ENCODE results near the gene HOXA2.

Gene HOXA2

GRCh38 chr7:27066148-27066547, 36.3 kb downstream of the HOXA2 start (continued):
- TF ChIP-seq, protein P1, sequence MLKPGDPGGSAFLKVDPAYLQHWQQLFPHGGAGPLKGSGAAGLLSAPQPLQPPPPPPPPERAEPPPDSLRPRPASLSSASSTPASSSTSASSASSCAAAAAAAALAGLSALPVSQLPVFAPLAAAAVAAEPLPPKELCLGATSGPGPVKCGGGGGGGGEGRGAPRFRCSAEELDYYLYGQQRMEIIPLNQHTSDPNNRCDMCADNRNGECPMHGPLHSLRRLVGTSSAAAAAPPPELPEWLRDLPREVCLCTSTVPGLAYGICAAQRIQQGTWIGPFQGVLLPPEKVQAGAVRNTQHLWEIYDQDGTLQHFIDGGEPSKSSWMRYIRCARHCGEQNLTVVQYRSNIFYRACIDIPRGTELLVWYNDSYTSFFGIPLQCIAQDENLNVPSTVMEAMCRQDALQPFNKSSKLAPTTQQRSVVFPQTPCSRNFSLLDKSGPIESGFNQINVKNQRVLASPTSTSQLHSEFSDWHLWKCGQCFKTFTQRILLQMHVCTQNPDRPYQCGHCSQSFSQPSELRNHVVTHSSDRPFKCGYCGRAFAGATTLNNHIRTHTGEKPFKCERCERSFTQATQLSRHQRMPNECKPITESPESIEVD (tag by site-specific recombination; IDR thresholded peaks at IDR 0.05) = peak; percentile 29; the same call in 1 of the 2 replicates
- TF ChIP-seq PRDM2 (tag by site-specific recombination; IDR thresholded peaks at IDR 0.05; ENCODE audit: borderline replicate concordance) = no peak
- no peak for TF ChIP-seq SETDB1 (IDR thresholded peaks at IDR 0.05; ENCODE audit: insufficient read length, low read length)
- no peak for TF ChIP-seq HOXD13 (CRISPR knock-in tag; IDR thresholded peaks at IDR 0.05; ENCODE audit: borderline replicate concordance)
- 0 out of 2 replicates have a peak, but pooled peaks have one; percentile 11 for TF ChIP-seq ZNF600 (tag by site-specific recombination; IDR thresholded peaks at IDR 0.05)

DNA sequence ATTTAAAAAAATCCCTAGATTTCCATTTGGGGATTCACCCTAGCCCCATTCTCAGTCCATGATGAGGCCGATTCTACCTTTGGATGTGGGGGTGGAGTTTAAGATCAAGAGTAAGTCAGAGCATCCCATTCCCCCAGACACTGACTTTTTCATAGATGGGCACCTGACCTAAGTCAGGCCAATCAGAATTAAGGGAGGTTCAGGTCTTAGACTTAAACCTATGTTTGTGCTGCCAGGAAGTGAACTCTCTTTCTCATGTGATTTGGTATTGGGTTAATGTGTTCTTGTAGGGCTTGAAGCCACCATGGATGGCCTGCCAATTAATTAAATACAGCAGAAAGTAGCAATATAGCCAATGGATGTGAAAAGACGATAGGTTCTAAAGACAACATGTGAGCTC, 36.8 kb downstream of the HOXA2 start:
- TF ChIP-seq TSHZ1 (tag by site-specific recombination; IDR thresholded peaks at IDR 0.05; ENCODE audit: borderline replicate concordance) = no peak
- TF ChIP-seq ZNF26 (tag by site-specific recombination; IDR thresholded peaks at IDR 0.05) = no peak
- TF ChIP-seq ZEB2 (tag by site-specific recombination; IDR thresholded peaks at IDR 0.05) = no peak
- Histone ChIP-seq H3K4me1 (ENCODE audit: control insufficient read depth, insufficient read depth, low read length) (0 out of 2 replicates have a peak, but pooled peaks cover 2% of the 10 kb centered on the region), H3K27ac (ENCODE audit: extremely low read depth, low read depth, low read length) (no peak overlapping the region), H3K4me3 (ENCODE audit: low read depth, low read length) (no peak overlapping the region), H3K36me3 (ENCODE audit: control insufficient read depth in 2 of 2, insufficient read depth in 1 of 2, low read length in 2 of 2) (no peaks in the 10 kb centered on the region), H3K9me3 (ENCODE audit: control insufficient read depth, insufficient read depth, low read depth, low read length) (no peaks in the 10 kb centered on the region)
- ChIA-PET POLR2A (interaction anchor here (0.6 to 1.6 kb wide), 2 partner anchors 16 to 49 kb away, joined by 3 to 4 read pairs; no protein-coding TSS in a partner anchor), CTCF (no interaction called here)

DNA sequence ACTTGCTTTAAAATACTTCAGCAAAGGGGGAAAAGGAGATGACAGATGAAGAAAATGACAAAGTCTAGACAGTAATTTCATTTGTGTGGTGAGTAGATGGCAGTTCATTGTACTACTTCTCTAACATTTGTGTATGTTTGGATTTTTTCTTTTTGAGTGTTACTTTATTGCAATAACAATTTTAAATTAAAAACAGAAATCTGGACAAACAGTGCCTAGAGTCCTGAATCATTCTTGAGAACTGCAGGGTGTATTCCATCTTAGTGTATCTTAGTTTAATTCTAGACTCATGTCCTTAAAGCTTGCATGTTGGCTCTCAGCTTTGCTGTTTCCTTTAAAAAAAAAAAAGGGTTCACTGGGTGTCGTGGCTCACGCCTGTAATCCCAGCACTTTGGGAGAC, 37.8 kb downstream of the HOXA2 start:
- CTCF ChIA-PET = interaction anchor here (0.6 kb wide), 1 partner anchor 36 kb away, joined by 3 read pairs; no protein-coding TSS in a partner anchor
- Histone ChIP-seq H3K27ac (ENCODE audit: extremely low read depth, low read depth, low read length) (no peak overlapping the region), H3K4me3 (ENCODE audit: low read depth, low read length) (no peak overlapping the region), H3K9me3 (ENCODE audit: control insufficient read depth, insufficient read depth, low read depth, low read length) (no peaks in the 10 kb centered on the region), H3K36me3 (ENCODE audit: control insufficient read depth in 2 of 2, insufficient read depth in 1 of 2, low read length in 2 of 2) (no peaks in the 10 kb centered on the region), H3K4me1 (ENCODE audit: control insufficient read depth, insufficient read depth, low read length) (0 out of 2 replicates have a peak, but pooled peaks cover 2% of the 10 kb centered on the region)
- TF ChIP-seq ZNF350 (tag by site-specific recombination; IDR thresholded peaks at IDR 0.05) = no peak
- TF ChIP-seq KLF1 (tag by site-specific recombination; IDR thresholded peaks at IDR 0.05) = no peak
- no peak for TF ChIP-seq ZNF423 (tag by site-specific recombination; IDR thresholded peaks at IDR 0.05)
- no peak for TF ChIP-seq TSHZ1 (tag by site-specific recombination; IDR thresholded peaks at IDR 0.05; ENCODE audit: borderline replicate concordance)
- no peak for TF ChIP-seq ZNF292 (tag by site-specific recombination; IDR thresholded peaks at IDR 0.05; ENCODE audit: borderline replicate concordance, low read depth)
- POLR2A ChIA-PET = interaction anchor here (0.6 kb wide), 1 partner anchor 1462 kb away, joined by 4 read pairs; no protein-coding TSS in a partner anchor

All from HEK293 (cell line).